Suprapubic skin (tissue), 3 donors: Measurements from ENCODE around the gene FAM209A.

Experiments used
- CTCF ChIP-seq, 2 donors: fragments of 200-600 bp in 1 of 2; fragments of 450-650 bp in 1 of 2; sonication (generic) in 1 of 2; IDR thresholded peaks; one replicate each; pipeline ENCODE4 v1.5.1; 2016 to 2019; ENCODE audit warnings: antibody characterized with exemption in 2 of 2, mild to moderate bottlenecking in 1 of 2, moderate library complexity in 1 of 2
- POLR2AphosphoS5 ChIP-seq, 3 donors: sonication (generic); formaldehyde crosslinking; IDR thresholded peaks; one replicate each; pipeline ENCODE4 v1.6.1; 2017; ENCODE audit warnings: antibody characterized with exemption in 3 of 3

- TF ChIP-seq CTCF (IDR thresholded peaks at IDR 0.05) (no peak), POLR2AphosphoS5 (IDR thresholded peaks at IDR 0.05) (no peak)
Measured at GRCh38 chr20:56487216-56487615, 37.3 kb upstream of the FAM209A start.
